GM19240 (cell line): ENCODE data around the gene SCAF1.
A peak's percentile ranks its signal among the peaks of the same experiment; 100 is the strongest.

ENCODE experiments used
- DNase-seq: peaks from one replicate; pipeline ENCODE4 v3.0.0; 2011; ENCODE audit warnings: low spot score; ENCODE audit not compliant: insufficient read length

The SCAF1 gene

DNA sequence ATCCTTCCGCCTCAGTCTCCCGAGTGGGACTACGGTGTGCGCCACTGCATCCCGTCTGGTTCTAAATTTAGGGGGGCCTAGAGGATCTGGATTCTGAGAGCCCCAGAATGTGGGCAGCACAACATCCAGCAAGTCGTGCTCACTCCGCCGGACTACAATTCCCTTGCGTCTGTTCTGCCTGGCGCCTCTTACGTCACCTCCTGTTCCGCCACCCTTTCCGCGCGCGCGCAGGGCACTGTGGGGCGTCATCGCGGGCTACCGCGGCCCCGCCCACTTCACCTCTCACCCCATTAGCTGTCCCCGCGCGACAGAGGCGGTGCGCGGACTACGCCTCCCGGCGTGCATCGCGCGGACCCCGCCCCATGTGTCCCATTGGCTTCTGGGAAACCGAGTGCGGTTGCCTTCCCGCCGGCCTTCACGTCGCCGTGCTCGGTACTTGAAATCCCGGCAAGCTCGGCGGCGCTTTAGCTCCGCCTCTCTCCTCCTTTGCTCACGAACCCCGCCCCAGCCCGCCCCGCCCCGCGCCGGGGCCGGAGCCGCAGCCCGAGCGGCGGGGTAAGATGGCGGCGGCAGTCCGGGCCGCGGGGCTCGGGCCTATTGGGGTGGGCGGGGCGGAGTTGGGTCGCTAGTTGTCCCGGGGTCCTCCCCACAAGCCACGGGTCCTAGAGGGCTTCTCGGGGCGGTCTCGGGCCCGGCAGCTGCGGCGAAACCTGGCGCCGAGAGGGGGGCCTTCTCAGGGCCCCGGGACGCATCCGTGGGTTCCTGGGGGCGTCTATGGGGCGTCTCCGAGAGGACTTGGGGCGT is at the start of gene SCAF1:
Gene SCAF1 (plus strand): TSS at position 522 of the 804 bp plus-strand sequence. CDS start 2,818 bp downstream, outside the sequence.
- DNase-seq, result peak; percentile 97

GRCh38 chr19:49592486-49593232 is 49.4 kb upstream of the SCAF1 start:
- DNase-seq, result no peak

DNA sequence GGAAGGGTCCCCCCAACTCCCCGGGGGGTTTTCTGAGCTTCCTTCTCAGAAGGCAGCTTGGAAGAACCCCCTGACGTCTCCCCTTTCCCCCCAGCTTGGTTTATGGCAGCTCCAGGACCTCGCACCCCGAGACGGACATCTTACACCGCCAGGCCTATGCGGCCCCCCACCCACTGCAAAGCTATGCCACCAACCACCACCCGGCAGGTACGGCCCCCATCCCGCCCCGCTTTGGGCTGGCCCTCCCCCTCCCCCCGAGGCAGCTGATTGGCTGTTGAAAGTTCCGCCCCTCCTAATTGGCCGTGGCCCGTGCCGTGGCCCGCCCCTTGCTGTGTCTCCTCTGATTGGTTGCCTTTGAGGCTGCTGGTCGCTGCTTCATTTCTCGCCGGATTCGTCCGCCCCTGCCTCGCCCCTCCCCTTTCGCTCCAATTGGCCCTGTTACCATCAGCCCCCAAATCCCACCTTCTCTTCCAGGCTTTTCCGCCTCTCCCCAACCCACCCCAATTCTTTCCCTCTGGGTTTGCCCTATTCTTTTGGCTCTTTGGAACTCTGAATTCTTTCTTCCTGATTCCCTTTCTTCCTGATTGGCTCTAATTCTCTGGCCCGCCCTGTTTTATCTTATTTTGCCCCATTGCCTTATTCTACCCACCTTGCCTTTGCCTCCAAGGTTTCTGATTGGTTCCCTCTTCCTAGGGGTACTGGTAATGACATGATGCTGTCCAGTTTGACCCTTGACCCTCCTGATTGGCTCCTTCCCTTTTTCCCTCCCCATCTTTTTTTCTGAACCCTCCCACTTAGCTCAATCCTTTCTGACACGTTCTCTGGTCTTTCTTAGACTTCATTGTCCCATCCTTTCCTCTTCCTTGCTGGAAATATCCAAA is 48.5 kb upstream of the SCAF1 start:
- DNase-seq, result peak; percentile 100

DNA sequence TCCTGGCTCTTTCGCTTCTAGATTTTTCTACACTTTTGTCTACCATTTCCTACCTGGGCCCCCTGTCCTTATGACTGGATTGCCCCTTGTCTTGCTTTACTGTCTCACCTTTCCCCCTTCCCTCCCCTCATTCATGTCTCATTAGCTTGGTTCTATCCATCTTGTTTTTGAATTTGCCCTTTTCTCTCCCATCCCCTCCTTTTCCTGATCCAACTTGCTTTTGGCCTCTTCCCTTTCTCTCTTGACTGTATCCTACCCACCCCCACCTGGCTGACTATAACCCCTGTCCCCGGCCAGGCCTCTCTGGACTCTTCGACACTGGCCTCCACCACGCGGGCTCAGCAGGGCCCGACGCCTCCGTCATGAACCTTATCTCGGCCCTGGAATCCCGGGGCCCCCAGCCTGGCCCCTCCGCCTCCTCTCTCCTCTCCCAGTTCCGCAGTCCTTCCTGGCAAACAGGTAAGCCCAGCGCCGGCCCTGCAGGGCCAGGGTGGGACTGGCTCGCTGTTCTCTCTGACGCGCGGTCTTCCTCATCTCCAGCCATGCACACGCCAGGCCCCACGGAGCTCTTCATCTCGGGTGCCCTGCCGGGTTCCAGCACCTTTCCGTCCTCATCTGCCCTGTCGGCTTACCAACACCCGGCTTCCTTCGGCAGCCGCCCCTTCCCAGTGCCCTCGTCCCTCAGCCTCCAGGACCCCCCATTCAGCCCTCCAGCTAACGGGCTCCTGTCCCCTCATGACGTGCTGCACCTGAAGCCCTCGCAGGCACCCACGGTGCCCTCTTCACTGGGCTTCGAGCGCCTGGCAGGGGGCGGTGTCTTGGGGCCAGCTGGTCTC is 47.6 kb upstream of the SCAF1 start:
- no peak for DNase-seq

- DNase-seq, result no peak
These were observed 46.8 kb upstream of the SCAF1 start for GRCh38 chr19:49594993-49595818.

GRCh38 chr19:49595819-49596404 is 46.1 kb upstream of the SCAF1 start:
- no peak for DNase-seq

GRCh38 chr19:49596407-49596806 is 45.6 kb upstream of the SCAF1 start:
- no peak for DNase-seq

DNA sequence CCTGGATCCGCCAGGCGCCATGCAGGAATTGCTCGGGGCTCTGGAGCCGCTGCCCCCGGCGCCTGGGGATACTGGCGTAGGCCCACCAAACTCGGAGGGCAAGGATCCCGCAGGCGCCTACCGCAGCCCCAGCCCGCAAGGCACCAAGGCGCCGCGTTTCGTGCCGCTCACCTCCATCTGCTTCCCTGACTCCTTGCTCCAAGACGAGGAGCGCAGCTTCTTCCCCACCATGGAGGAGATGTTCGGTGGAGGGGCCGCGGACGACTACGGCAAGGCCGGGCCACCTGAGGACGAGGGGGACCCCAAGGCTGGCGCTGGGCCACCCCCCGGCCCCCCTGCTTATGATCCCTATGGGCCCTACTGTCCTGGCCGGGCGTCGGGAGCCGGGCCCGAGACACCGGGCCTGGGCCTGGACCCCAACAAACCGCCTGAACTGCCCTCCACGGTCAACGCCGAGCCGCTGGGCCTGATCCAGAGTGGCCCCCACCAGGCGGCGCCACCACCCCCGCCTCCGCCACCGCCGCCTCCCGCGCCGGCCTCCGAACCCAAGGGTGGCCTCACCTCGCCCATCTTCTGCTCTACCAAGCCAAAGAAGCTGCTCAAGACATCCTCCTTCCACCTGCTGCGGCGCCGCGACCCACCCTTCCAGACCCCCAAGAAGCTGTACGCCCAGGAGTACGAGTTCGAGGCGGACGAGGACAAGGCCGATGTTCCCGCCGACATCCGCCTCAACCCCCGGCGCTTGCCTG is 44.9 kb upstream of the SCAF1 start:
- no peak for DNase-seq

- no peak for DNase-seq
These were observed 44.4 kb upstream of the SCAF1 start for GRCh38 chr19:49597703-49597974.

- no peak for DNase-seq
These were observed 42.4 kb upstream of the SCAF1 start for GRCh38 chr19:49599378-49600295.

- no peak for DNase-seq
These were observed 40.4 kb upstream of the SCAF1 start for GRCh38 chr19:49601482-49602038.

DNA sequence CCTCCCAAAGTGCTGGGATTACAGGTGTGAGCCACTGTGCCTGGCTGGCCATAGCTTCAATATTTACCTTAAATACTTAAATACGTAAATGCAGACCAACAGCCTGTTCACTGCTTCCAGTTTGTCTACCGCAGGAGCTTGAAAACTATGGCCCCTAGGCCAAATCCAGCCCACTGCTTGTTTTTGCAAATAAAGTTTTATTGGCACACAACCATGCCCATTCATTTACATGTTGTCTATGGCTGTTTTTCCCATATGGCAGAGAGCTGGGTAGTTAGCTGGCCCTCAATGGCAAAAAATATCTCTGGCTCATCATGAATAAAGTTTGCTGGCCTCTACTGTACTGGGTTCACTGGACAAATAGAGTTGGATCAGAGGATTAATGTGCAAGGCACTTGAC is 39.2 kb upstream of the SCAF1 start:
- no peak for DNase-seq

- no peak for DNase-seq
These were observed 36.4 kb upstream of the SCAF1 start for GRCh38 chr19:49605605-49606004.

- DNase-seq, result no peak
These were observed 32.4 kb upstream of the SCAF1 start for GRCh38 chr19:49609499-49610092.

DNA sequence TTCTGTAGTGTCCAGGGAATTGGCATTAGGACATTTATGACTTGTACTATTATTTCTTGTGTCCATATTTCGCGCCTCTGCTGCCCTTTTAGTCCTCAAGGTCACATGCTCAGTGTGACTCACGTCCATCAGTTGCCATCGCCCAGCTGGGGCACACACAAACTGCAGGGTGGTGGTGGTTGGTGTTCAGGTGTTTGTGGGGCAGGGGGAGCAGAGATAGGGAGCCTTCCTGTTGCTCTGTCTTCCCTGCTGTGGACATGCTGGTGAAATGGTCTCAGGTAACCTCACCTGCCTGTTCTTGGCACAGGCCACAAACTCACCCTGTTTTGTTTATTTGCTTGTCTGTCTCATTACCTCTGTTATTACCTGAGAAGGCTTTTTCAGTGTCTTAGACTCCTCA is 28.6 kb upstream of the SCAF1 start:
- no peak for DNase-seq

GRCh38 chr19:49614096-49614833 is 27.7 kb upstream of the SCAF1 start:
- DNase-seq, result no peak

DNA sequence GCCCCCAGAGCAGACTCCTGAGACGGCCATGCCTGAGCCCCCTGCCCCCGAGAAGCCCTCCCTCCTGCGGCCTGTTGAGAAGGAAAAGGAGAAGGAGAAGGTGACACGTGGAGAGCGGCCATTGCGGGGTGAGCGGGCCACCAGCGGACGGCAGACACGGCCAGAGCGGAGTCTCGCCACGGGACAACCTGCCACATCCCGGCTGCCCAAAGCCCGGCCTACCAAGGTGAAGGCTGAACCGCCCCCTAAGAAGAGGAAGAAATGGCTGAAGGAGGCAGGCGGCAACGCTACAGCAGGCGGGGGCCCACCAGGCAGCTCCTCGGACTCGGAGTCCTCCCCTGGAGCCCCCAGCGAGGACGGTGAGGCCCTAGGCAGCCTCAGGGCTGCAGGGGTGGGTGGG is 26.1 kb upstream of the SCAF1 start:
- no peak for DNase-seq
